ENCODE data around the gene BLOC1S6.

DNA sequence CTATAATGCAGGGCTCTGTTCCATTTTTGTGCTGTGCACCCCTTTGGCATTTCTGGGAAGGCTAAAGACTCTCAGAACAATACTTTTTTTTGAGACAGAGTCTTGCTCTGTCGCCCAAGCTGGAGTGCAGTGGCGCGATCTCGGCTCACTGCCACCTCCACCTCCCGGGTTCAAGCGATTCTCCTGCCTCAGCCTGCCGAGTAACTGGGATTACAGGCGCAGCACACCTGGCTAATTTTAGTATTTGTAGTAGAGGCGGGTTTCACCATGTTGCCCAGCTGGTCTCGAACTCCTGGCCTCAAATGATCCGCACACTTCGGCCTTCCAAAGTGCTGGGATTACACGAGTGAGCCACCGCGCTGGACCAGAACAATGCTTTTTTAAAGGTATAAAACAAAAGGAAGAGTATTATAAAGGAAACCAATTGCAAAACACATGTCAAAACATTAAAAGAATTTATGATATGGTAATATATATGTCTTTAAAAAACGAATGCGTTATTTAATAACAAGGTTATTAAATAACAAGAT lies 48.6 kb downstream of the BLOC1S6 start:
- no peak for TF ChIP-seq RAD21 (conservative IDR thresholded peaks at IDR 0.05)
- TF ChIP-seq CTCF (IDR thresholded peaks at IDR 0.05; ENCODE audit: poor library complexity, severe bottlenecking): no peak

Data from neural cell (in vitro differentiated cells).